Stimulated activated effector memory CD8-positive, alpha-beta T cell treated with anti-CD3 and anti-CD28 coated beads, Interleukin-12 subunit alpha, Interleukin-12 subunit beta, amount 100 ng/mL, for 72 hours (primary cell): ENCODE data around the gene WNK1.
"Not testable (repeated sequence)": the region's sequence is repeated elsewhere in the genome, so short reads cannot be mapped to it uniquely, and the experiment has no call there.

Experiments used
- ATAC-seq: fragments of 150-1000 bp; cut with Tn5 transposase; 2 replicates; pipeline ENCODE4 v1.10.0; 2021
- DNase-seq, 2 donors: peaks; one replicate each; pipeline ENCODE4 v3.0.0; 2021 to 2022; ENCODE audit warnings: low spot score in 2 of 2
- H3K27ac Mint-ChIP-seq: one replicate; pipeline ENCODE4 v1.8.0; 2022; ENCODE audit warnings: mild to moderate bottlenecking, mixed read lengths
- H3K36me3 Mint-ChIP-seq: one replicate; pipeline ENCODE4 v1.8.0; 2022; ENCODE audit warnings: mild to moderate bottlenecking, mixed read lengths
- H3K4me1 Mint-ChIP-seq: one replicate; pipeline ENCODE4 v1.8.0; 2022; ENCODE audit warnings: mixed read lengths
- H3K4me3 Mint-ChIP-seq: one replicate; pipeline ENCODE4 v1.8.0; 2022; ENCODE audit warnings: mild to moderate bottlenecking, mixed read lengths
- H3K9me3 Mint-ChIP-seq: one replicate; pipeline ENCODE4 v1.8.0; 2022; ENCODE audit warnings: mixed read lengths

Gene WNK1

GRCh38 chr12:780750-781379, 28.5 kb downstream of the WNK1 start:
- peak overlapping the region; percentile 80 for H3K4me3 Mint-ChIP-seq
- peak overlapping the region; percentile 2 for H3K27ac Mint-ChIP-seq

GRCh38 chr12:785706-786105, 33.3 kb downstream of the WNK1 start:
- no peak for ATAC-seq
- Mint-ChIP-seq H3K9me3 (no peaks in the 10 kb centered on the region), H3K4me1 (peaks cover 59% of the 10 kb centered on the region), H3K4me3 (no peak overlapping the region), H3K36me3 (peaks cover 9% of the 10 kb centered on the region), H3K27ac (no peak overlapping the region)
- no peak for DNase-seq

More at GRCh38 chr12:780750-781379, 28.5 kb downstream of the WNK1 start:
- peak; percentile 60 for ATAC-seq
- no peak for DNase-seq
- H3K36me3 Mint-ChIP-seq = peaks cover 20% of the 10 kb centered on the region
- no peaks in the 10 kb centered on the region for H3K9me3 Mint-ChIP-seq
- peaks cover 66% of the 10 kb centered on the region for H3K4me1 Mint-ChIP-seq

DNA sequence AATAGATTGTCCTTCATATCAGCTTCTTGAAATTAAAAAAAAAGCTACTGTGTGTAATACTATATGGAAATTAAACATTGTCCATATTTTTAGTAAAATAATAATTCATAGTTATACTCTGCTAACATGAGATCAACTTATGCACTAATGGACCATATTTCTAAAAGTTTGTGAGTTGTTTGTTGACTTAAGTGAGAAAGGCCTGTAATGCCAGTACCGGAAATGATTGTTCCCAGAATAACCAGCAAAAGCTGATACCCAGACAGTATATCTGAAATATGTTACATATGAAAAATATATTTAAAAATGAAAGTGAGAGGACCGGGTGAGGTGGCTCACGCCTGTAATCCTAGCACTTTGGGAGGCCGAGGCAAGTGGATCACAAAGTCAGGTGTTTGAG, 35.9 kb downstream of the WNK1 start:
- Mint-ChIP-seq H3K9me3 (no peaks in the 10 kb centered on the region), H3K4me3 (peak overlapping the region; percentile 33), H3K4me1 (peaks cover 71% of the 10 kb centered on the region), H3K27ac (no peak overlapping the region), H3K36me3 (peaks cover 20% of the 10 kb centered on the region)
- ATAC-seq = no peak
- DNase-seq = no peak

- not testable (repeated sequence) for H3K27ac Mint-ChIP-seq, ATAC-seq, DNase-seq, H3K9me3 Mint-ChIP-seq
- H3K36me3 Mint-ChIP-seq = peaks cover 20% of the 10 kb centered on the region
- peak overlapping the region; percentile 33 for H3K4me3 Mint-ChIP-seq
- H3K4me1 Mint-ChIP-seq = peaks cover 75% of the 10 kb centered on the region
Observed at GRCh38 chr12:788762-789161, 36.4 kb downstream of the WNK1 start.

GRCh38 chr12:789852-790563, 37.6 kb downstream of the WNK1 start:
- no peaks in the 10 kb centered on the region for H3K9me3 Mint-ChIP-seq
- H3K4me3 Mint-ChIP-seq = no peak overlapping the region
- peak overlapping the region; percentile 2 for H3K27ac Mint-ChIP-seq
- DNase-seq = no peak
- H3K36me3 Mint-ChIP-seq = peaks cover 29% of the 10 kb centered on the region
- H3K4me1 Mint-ChIP-seq = peaks cover 81% of the 10 kb centered on the region
- peak; percentile 70 for ATAC-seq

DNA sequence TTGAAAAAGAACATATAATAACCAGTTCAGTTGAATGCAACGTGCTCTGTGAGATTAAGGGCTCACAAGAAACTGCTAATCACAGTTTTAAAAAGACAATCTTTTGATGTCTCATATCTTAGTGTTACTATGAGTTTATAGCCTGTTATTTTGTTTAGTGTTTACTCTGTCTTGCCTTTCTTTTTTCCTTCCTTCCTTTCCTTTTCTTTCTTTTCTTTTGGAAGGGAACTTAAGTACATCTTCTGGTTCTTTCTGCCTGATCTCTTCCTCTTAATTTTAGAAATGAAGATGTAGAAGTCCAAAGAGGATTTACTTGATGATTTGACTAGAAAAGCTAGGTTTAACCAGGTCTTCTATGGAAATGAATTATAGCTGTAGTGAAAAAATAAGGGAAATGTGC, 38.2 kb downstream of the WNK1 start:
- Mint-ChIP-seq H3K4me1 (peaks cover 82% of the 10 kb centered on the region), H3K9me3 (no peaks in the 10 kb centered on the region), H3K27ac (peak overlapping the region; percentile 2), H3K4me3 (no peak overlapping the region), H3K36me3 (peaks cover 33% of the 10 kb centered on the region)
- DNase-seq = no peak
- no peak for ATAC-seq

GRCh38 chr12:793037-793436, 40.7 kb downstream of the WNK1 start:
- peak overlapping the region; percentile 91 for H3K27ac Mint-ChIP-seq

GRCh38 chr12:793711-794110, 41.3 kb downstream of the WNK1 start:
- Mint-ChIP-seq H3K9me3 (no peaks in the 10 kb centered on the region), H3K36me3 (peaks cover 41% of the 10 kb centered on the region), H3K27ac (peak overlapping the region; percentile 91), H3K4me1 (peaks cover 88% of the 10 kb centered on the region), H3K4me3 (peak overlapping the region; percentile 25)
- ATAC-seq = no peak
- no peak for DNase-seq

More at GRCh38 chr12:793037-793436, 40.7 kb downstream of the WNK1 start:
- no peak for ATAC-seq
- no peaks in the 10 kb centered on the region for H3K9me3 Mint-ChIP-seq
- peak overlapping the region; percentile 25 for H3K4me3 Mint-ChIP-seq
- peaks cover 41% of the 10 kb centered on the region for H3K36me3 Mint-ChIP-seq
- H3K4me1 Mint-ChIP-seq = peaks cover 85% of the 10 kb centered on the region
- no peak for DNase-seq

GRCh38 chr12:795305-795704, 42.9 kb downstream of the WNK1 start:
- peak; percentile 95 for ATAC-seq
- peak in 1 of 2 donors; percentile 75 for DNase-seq
- peak overlapping the region; percentile 91 for H3K27ac Mint-ChIP-seq
- peak overlapping the region; percentile 61 for H3K4me3 Mint-ChIP-seq
- H3K9me3 Mint-ChIP-seq = no peaks in the 10 kb centered on the region
- H3K4me1 Mint-ChIP-seq = peaks cover 76% of the 10 kb centered on the region
- H3K36me3 Mint-ChIP-seq = peaks cover 33% of the 10 kb centered on the region

- no peak overlapping the region for H3K4me3 Mint-ChIP-seq
- peaks cover 62% of the 10 kb centered on the region for H3K4me1 Mint-ChIP-seq
- no peak for DNase-seq
- no peak for ATAC-seq
- no peak overlapping the region for H3K27ac Mint-ChIP-seq
- no peaks in the 10 kb centered on the region for H3K9me3 Mint-ChIP-seq
- peaks cover 8% of the 10 kb centered on the region for H3K36me3 Mint-ChIP-seq
Observed at GRCh38 chr12:800401-800800, 48.0 kb downstream of the WNK1 start.

GRCh38 chr12:802242-803120, 50.1 kb downstream of the WNK1 start:
- H3K4me3 Mint-ChIP-seq = peak overlapping the region; percentile 34
- ATAC-seq (peak; percentile 60), DNase-seq (no peak)
- no peaks in the 10 kb centered on the region for H3K36me3 Mint-ChIP-seq
- peak overlapping the region; percentile 74 for H3K27ac Mint-ChIP-seq
- no peaks in the 10 kb centered on the region for H3K9me3 Mint-ChIP-seq
- peaks cover 62% of the 10 kb centered on the region for H3K4me1 Mint-ChIP-seq

GRCh38 chr12:805022-805632, 52.7 kb downstream of the WNK1 start:
- no peak overlapping the region for H3K4me3 Mint-ChIP-seq
- peaks cover 16% of the 10 kb centered on the region for H3K36me3 Mint-ChIP-seq
- no peak overlapping the region for H3K27ac Mint-ChIP-seq
- H3K4me1 Mint-ChIP-seq = peaks cover 61% of the 10 kb centered on the region
- ATAC-seq (no peak), DNase-seq (no peak)
- no peaks in the 10 kb centered on the region for H3K9me3 Mint-ChIP-seq

- Mint-ChIP-seq H3K4me1 (peaks cover 65% of the 10 kb centered on the region), H3K9me3 (no peaks in the 10 kb centered on the region), H3K27ac (peak overlapping the region; percentile 0), H3K4me3 (peak overlapping the region; percentile 55), H3K36me3 (peaks cover 16% of the 10 kb centered on the region)
- no peak for ATAC-seq
- no peak for DNase-seq
Observed at GRCh38 chr12:806200-806791, 53.9 kb downstream of the WNK1 start.

- ATAC-seq (no peak), DNase-seq (no peak)
- Mint-ChIP-seq H3K4me1 (peaks cover 64% of the 10 kb centered on the region), H3K27ac (peak overlapping the region; percentile 0), H3K36me3 (peaks cover 16% of the 10 kb centered on the region), H3K9me3 (no peaks in the 10 kb centered on the region), H3K4me3 (peak overlapping the region; percentile 55)
Observed at GRCh38 chr12:807041-807735, 54.8 kb downstream of the WNK1 start.
